ENCODE results near the gene RHBDF2.
"Not testable (repeated sequence)": the region's sequence is repeated elsewhere in the genome, so short reads cannot be mapped to it uniquely, and the experiment has no call there.

GRCh38 chr17:76533640-76534359 lies 32.6 kb upstream of the RHBDF2 start:
- not testable (repeated sequence) for TF ChIP-seq POLR2A, CTCF (IDR thresholded peaks at IDR 0.05)
